SKM-1 treated with dmso at 0.1 percent for 144 hours (cell line): Measurements from ENCODE around the gene SLC19A2.

Source experiments
- DNase-seq: peaks from one replicate; lab custom pipeline; 2025; ENCODE audit not compliant: unreplicated experiment; lab: John Stamatoyannopoulos, UW

Gene SLC19A2

DNA sequence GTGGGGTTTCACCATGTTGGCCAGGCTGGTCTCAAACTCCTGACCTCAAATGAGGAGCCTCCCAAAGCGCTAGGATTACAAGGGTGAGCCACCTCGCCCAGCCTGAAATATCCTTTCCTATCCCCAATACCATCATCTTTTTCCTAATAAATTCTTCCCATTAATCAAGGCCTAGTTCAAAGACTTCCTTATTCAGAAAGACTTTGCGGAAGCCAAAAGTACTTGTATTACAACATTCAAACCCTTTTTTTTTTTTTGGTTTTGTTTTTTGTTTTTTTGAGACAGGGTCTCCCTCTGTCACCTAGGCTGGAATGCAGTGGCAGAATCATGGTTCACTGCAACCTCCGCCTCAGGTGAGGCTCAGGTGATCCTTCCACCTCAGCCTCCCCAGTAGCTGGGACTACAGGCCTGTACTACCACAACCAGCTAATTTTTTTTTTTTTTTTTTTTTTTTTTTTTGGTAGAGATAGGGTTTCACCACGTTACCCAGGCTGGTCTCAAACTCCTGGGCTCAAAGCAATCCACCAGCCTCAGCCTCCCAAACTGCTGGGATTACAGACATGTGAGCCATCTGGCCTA is 7.6 kb downstream of the SLC19A2 start:
- DNase-seq, result no peak

DNA sequence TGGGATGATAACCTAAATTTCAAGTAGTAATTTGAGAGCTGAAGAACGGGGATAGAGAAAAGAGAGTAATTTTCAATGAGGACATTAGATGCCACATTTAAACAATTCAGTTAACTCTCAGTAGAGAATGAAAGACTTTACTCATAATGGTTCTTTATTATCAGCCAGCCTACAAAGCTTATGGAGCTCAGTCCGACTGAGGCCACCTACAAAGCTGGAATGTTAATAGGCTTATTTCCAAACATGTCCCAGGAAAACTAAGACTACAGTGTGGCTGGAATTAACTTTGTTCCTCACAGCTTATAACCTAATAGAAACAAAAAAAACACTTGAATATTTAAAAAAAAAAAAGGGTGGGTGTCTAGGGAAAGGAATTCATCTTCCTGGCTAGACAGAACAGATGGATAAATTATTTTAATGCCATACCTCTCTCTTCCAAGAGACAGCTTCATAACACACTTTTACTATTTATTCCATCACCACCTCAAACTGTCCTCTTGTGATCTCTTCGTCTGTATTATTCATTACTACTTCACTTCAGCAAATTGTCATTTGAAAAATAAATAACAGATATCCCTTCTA is 9.8 kb downstream of the SLC19A2 start:
- DNase-seq, result no peak

DNA sequence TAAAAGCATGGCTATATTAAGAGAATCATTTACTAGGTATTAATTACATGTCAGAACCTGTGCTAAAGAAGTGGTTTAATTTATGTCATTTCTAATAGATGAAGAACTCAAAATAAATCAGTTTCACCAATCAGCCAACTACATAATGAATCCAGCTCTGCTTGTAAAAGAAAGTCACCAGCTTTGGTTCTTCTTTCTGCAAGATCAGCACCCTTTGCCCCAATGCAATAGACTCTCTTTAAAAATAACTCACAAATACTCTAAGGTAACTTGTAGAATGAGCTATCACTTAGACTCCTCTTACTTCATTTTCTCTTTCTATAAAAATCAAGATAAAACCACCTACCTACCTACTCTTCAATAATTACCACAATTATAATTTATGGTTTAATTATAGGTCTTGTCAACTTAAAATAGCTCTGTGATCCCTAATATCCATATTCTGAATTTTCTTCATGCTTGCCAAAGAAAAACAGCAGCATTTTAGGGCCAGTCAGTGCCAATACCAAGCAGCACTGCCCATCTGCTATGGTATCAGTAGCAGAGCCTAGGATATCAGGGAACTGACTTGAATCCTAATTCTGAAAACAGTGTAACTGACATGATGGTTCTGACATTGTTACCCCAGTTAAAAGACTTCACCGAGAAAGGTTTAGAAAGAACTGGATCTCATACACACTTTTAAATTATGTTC is 11.3 kb downstream of the SLC19A2 start:
- no peak for DNase-seq

DNA sequence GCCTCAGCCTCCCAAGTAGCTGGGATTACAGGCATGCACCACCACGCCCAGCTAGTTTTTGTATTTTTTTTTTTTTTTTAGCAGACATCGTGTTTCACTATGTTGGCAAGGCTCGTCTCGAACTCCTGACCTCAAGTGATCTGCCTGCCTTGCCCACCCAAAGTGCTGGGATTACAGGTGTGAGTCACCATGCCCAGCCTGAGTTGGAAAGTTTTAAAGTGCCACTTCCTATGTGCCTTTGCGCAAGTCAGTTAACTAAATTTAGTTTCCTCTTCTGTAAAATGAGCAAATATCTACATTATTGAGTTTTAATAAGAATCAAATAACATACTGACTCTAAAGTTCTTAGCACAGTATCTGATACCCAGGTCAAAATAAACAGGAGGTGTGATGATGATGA is 12.4 kb downstream of the SLC19A2 start:
- DNase-seq, result no peak

DNA sequence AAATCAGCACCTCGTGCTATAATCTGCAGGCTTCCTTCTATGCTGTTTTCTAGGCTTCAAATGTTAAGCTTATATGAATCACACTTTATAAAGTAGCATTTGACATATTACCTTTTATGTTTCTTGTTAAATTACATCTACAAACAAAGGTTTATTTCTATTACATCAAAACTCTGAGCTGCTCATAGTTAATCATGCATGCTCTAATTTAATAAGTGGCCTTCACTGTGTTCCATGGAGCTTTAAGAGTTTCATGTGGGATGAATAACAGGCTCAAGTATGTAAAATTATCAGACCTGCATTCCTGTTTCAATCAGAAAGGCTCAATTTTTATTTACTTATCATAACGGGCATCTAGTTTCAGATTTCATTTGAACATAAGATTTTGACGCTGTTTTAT is 13.0 kb downstream of the SLC19A2 start:
- DNase-seq, result no peak

DNA sequence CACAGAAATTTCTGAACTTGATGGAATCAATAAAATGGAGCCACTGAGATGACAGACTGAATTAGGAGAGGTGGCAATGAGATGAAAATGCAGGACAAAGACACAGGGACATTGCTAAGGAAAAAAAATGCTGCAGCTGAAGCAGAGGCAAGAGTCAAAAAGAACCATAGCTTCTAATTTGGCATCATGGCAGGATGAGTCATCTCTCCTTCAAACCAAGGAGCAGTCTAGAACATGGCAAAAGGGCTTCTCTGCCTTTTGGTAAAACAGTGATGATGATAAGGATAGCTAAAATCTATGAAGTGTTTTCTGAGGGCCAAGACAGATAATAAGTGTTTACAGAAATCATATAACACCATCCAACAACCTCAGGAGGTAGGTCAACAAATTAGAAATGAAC is 16.8 kb downstream of the SLC19A2 start:
- DNase-seq, result no peak

DNA sequence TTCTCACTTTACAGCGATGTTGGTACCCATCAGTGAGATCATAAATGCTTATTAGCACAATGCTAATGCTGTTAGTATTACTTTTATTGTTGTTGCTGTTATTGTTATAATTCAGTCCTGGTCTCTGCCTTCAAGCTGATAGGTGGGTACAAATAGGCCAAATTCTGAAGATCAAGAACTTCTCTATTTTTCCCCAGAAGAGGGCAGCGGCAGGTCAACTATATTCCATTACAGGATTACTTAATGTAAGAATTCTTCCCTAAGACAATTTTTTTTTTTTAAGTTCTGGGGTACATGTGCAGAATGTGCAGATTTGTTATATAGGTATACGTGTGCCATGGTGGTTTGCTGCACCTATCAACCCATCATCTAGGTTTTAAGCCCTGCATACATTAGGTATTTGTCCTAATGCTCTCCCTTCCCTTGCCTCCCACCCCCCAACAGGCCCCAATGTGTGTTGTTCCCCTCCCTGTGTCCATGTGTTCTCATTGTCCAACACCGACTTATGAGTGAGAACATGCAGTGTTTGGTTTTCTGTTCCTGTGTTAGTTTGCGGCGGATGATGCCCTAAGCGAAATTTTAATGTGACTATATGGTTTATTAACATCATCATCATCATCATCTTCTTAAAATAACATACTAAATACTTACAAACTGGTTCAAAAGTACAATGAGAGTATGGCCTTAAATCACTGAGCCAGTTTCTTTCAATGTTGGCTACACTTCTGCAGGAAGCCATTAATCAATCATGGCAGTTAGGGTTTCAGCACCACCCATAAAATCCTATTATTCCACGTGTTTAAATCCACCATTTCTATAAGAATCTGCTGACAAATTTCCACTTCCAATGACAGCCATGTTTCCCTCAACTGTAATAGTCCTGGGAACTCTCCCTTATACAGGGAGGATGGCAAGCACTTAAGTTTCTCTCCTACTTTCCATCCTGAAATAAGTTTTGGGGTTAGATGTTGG is 19.2 kb downstream of the SLC19A2 start:
- DNase-seq, result peak; percentile 38

DNA sequence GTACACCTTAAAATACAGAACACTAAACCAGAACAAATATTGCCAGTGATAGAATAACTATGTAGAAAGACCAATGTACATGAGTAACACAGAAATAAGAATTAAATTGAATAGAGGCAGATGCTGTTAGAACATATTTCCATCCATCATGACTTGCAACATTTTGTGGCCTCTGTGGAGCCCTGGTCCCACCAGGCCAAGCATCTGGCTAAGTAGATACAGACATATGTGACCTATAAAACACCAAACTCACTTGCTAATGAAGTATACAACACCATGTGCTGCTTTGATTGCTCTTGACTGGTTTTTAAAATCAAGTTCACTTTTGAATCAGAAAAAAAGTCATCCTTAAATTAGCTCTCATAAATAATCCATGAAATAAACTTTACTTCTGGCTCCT is 20.5 kb downstream of the SLC19A2 start:
- no peak for DNase-seq

DNA sequence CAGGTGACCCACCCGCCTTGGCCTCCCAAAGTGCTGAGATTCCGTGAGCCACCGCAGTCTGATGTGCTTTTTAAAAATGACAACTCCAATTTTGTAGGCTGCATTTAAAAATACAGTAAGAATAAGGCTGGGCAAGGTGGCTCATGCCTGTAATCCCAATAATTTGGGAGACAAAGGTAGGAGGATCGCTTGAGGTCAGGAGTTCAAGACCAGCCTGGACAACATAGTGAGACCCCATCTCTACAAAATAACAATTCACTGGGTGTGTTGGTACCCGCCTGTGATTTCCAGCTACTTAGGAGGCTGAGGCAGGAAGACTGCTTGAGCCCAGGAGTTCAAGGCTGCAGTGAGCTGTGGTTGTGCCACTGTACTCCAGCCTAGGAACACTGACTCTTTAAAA is 23.4 kb downstream of the SLC19A2 start:
- no peak for DNase-seq

DNA sequence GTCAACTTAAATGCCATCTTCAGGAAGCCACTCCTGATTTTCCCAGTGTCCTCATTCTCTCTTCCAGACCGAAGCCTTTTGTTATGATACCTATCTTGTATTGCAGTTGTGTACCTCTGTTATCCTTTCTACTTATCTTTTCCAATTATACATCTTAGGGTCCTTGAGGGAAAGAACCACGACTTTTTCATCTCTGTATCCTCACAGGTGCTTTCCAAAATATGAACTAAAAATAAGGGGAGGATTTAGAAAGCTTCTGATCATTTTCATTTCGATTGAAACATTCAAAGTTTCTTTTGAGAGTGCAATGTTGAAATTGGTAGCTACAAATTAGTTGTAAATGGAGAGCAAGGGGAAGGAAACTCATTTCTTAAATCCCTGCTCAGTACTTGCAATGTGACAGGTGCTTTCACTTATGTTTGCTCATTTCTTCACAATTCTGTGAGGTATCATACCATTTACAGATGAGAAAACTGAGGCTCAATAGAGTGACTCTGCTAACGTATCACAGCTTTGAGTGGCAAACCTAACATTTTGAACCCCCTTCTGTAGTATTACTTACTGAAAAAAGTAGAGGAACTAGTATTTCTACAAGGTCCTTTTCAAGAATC is 24.2 kb downstream of the SLC19A2 start:
- DNase-seq, result no peak

DNA sequence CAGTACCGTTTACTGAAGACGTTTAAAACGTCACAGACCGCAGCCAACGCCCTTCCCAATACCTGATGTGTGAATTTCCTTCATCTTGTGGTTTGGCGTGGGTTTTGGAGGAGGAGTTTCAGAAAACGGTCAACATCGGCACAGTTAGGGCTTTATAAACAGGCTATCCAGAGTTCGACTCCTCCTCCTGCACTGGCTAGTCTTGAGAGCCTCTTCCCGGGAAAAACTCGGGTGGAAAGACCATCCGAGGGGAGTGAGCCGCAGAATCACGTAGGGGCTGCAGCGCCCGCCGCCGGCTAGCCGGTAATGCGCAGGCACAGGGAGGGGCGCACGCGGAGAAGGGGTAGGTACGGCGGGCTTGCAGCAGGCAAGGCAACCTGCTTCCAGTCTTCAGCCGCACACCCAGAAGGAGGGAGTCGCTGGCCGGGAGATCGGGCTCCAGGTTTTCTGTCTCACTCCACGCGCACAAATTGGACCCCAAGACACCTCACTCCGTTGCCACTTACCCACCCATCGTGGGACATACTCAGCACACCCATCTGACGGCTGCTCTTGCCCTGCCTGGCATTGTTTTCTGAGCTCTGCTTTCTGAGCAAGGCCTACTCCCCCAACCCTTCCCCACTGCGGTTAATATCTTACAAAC is 25.4 kb downstream of the SLC19A2 start:
- no peak for DNase-seq

DNA sequence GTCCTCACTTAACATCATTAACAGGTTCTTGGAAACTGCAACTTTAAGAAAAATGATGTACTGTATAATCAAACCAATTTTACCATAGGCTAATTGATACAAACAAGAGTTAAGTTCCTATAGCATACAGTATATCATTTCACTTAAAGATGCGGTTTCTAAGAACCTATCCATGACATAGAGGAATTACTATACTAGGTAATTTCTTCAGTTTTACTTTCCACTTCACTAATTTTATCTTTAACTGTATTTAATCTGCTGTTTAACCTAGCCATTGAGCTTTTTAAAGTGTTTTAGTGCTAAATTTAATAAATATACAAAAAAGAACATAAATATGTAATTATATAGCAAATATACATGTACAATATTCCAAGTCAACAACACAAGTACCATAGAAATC is 28.3 kb downstream of the SLC19A2 start:
- no peak for DNase-seq

DNA sequence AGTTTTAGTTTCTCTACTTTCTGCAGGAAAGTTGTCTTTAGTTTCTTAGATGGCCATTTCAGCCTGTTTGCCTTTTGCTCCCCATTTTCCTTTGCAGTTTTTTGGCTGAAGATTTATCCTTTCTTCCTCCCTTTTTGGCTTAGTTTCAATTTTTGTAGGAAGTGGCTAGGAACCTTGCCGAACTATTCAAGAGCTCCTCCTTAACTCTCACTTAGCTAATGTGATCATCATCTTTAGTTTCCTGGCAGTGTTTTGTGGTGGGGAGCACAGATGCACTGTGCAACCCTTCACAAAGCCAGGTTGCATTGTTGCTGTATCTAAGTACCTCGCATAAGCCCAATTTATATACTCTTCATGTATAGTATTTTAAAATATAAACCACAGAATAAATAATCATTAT is 29.7 kb downstream of the SLC19A2 start:
- no peak for DNase-seq

DNA sequence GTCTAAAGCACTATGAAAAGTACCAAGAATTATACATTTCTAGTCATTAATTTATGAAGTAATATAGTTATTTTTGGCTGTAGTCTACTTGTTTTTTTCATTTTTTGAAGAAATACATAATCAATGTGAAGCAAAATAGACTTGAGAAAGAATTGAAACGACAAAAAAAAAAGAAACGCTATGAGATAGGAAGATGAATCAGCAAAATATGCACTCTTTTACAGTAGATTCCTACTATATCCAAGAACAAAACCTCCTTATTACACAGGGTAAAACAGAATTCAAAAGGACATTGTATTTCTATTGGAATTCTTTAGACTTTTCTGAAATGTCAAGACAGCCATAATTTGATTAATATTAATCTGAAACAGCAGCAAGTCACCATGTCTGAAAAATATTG is 32.8 kb downstream of the SLC19A2 start:
- no peak for DNase-seq

DNA sequence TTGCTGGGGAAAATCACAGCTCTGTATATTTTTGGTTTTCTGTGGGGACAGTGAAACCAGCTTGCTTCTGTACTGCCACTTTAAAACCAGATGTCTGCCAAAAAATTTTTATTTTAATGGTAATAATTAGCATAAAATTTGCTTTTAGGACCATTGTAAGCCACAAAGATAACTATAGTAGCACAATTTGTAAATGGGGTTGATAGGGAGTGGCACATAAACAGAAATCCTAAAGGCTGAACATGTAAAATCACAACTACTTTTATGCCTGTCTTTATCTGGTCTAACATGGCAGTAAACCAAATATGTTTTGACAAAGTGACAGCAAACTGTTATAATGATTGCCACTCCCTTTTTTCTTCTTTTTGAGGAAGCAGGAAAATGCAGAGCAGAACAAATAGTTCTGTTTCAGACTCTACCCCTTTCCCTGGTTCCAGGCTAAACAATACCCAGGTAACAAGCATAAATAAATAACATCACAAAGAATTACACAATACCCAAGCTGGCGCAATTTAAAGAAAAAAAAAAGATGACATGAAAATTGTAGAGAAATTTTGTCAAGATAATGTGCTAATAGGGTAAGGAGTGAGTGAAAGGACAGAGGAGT is 34.4 kb downstream of the SLC19A2 start:
- no peak for DNase-seq

DNA sequence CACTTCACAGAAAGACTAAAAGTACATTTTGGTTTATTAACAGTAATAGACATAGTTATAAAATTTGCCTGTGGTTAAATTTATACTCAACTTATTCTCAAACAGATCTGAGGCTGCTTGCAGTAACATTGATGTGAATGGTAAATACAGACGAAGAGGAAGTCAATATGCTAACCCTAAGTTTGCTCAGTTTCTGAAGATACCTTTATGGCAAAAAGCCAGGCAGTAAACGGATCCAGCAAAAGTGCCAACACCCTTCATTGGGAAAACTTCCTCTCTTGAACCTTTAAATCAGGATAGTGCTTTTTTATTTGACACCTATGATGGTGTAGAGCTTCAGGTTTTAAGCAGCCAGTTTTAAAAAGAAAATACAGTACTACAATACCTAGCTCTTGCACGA is 41.8 kb downstream of the SLC19A2 start:
- DNase-seq, result no peak

DNA sequence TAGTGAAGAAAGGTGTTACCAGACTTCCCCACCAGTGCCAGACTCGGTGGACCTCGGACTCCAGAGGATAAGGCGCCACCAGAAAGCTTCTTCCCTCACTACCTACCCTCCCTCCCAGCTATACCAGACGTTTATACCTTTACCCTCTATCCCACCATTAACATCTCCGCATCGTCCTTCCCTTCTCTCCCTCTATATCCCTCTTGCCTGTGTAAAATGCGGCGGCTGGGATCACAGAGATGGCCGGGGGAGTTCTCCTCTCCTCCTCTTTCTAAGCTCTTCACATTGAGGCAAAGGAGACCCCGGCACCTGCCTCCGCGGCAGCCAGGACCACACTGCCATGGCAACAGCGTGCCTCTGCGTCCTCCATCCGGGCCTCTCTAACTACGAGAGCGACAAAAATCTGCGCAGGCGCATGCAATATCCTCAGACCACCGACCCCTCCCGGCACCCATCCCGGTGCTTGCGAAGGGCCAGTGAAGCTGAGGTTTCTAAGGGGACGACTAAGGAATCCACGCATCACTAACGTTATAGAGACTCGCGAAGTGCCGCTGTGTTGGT is 58.6 kb downstream of the SLC19A2 start, which contains the start of gene CCDC181:
TSS of gene CCDC181 (minus strand) at position 394 of the 561 bp plus-strand sequence. CDS start 2,547 bp downstream, outside the sequence.
- DNase-seq, result peak; percentile 29

DNA sequence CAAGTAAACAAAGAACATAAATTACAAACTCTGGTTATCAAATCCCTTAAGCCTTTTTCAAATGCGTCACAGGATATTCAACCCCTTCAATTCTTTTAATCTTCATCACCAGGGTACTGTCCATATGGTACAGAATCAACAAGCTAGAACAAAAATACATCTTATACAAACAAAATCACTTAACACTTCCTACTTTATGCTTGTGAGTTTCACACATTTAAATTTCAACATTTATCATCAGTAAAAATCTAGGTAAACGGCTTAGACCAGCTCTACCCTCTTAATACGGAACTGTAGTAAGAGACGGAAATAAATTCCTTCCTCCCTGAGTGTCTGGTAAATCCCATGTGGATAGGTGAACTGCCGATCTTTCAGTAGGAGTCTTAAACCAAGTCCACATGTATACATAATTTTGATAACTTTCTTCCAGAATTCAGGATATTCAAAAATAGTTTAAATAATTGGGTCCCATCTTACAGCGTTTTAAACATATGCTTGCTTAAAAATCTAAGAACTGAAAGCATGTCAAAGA is 59.5 kb downstream of the SLC19A2 start:
- no peak for DNase-seq

DNA sequence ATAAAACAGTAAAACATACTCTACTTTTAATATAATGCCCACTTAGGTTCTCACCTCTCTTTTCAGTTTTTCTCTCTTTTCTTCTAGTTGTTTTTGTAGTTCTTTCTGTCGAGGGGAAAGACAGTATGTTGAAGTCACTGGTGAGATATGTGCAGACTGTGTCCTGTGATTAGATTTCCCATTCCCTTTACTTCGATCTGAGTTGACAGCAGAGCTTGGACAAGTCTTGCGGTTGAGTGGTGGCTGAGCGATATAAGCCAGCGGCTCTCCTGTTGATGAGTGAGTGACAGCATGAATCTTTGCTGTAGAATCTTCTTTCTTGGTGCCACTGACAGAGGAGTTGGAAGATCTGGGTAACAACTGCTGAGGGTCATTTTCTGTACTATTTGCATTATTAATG is 64.4 kb downstream of the SLC19A2 start:
- DNase-seq, result no peak

DNA sequence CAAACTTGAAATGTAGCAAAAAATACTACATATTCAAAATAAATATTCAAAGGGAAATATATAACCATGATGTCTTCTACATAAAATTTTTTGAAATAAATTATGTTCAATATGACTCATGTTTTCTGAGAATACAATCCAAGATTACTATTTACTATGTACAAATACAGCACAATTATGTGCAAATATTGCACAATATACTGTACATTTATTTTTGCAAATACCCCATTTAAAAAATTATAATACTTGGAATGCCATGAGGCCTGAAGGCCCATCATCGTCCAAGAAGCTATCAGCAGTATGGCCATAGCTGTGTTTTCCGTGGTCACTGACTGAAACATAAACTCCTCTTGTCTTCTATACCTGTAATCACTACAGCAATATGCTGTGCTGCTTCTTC is 70.8 kb downstream of the SLC19A2 start:
- no peak for DNase-seq
